NCI-H1417 treated with DMSO at 0.1 percent for 48 hours (cell line): Measurements from ENCODE around the gene GPX1.
"Not testable (repeated sequence)": the region's sequence is repeated elsewhere in the genome, so short reads cannot be mapped to it uniquely, and the experiment has no call there.

Source experiments
- DNase-seq: peaks from one replicate; lab custom pipeline; 2025; lab: John Stamatoyannopoulos, UW

GPX1 gene

GRCh38 chr3:49358217-49358883 is at the start of gene GPX1:
Gene GPX1 (minus strand): TSS chr3:49358353. CDS start chr3:49358278, 75 bp downstream.
- peak; percentile 52 for DNase-seq

GRCh38 chr3:49406571-49407565 is 48.7 kb upstream of the GPX1 start:
- no peak for DNase-seq

- not testable (repeated sequence) for DNase-seq
Measured at GRCh38 chr3:49405570-49405969, 47.4 kb upstream of the GPX1 start.

DNA sequence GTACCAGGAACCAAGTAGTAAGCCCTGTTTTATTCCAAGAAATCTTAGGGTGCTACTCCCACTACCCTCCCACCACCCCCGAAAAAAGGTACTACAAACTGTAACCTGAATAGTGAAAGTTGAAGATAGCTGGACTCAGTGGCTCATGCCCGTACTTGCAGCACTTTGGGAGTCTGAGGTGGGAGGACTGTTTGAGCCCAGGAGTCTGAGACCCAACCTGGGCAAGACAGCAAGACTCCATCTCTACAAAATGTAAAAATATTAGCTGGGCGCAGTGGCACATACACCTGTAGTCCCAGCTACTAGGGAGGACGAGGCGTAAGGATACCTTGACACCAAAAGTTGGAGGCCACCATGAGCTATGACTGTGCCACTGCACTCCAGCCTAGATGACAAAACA is 45.7 kb upstream of the GPX1 start:
- no peak for DNase-seq

DNA sequence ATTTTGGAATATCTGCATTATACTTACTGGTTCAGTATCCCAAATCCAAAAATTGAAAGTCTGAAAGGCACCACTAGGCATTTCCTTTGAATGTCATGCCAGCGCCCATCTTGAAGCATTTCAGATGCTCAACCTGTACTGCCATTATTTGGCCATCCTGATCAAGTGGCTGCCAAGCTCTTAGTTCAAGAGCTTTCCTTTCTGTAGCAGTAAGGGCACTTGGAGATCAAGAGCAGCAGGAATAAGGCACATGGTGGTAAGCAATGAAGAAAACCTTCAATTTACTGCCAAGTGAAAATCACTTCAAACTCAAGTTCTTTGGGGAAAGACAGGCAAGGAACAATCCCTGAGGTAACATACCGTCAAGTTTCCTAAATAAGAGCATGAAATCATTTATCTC is 43.6 kb upstream of the GPX1 start:
- no peak for DNase-seq

DNA sequence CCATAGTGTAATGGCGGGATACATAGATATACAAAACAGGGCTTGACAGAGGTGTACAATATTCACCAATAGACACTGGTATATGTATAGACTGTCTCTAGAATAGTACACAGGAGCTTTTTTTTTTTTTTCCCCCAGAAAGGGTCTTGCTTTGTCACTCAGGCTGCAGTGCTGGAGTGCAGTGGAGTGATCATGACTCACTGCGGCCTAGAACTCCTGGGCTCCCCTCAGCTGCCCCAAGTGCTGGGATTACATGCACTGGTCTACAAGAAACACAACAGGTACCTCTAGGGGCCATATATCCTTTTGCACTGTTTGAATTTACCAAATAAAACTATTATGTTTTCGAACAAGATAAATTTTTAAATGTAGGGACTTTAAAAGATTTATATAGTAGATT is 41.3 kb upstream of the GPX1 start:
- DNase-seq, result no peak

DNA sequence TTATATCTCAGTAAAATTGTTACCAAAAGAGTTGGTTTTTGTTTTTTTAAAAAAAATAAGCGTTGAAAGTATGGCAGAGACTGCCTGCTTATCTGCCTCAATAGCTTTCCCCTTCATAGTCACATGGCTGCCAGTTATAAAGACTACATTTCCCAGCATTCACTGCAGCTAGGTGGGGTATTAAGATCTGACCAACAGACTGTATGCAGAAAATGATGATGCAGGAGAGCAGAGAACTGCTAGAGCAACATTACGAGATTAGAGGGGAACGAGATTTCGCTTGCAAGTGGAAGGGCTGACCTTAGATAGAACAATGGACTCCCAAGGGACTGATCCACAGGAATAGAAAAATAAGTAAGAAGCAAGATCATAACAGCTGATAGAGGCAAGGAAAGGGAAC is 39.3 kb upstream of the GPX1 start:
- DNase-seq, result no peak

GRCh38 chr3:49391310-49391709 is 33.2 kb upstream of the GPX1 start:
- not testable (repeated sequence) for DNase-seq

- no peak for DNase-seq
Measured at GRCh38 chr3:49389297-49389696, 31.1 kb upstream of the GPX1 start.

GRCh38 chr3:49388289-49388820 is 30.2 kb upstream of the GPX1 start:
- no peak for DNase-seq

- no peak for DNase-seq
Measured at GRCh38 chr3:49387721-49388120, 29.6 kb upstream of the GPX1 start.

DNA sequence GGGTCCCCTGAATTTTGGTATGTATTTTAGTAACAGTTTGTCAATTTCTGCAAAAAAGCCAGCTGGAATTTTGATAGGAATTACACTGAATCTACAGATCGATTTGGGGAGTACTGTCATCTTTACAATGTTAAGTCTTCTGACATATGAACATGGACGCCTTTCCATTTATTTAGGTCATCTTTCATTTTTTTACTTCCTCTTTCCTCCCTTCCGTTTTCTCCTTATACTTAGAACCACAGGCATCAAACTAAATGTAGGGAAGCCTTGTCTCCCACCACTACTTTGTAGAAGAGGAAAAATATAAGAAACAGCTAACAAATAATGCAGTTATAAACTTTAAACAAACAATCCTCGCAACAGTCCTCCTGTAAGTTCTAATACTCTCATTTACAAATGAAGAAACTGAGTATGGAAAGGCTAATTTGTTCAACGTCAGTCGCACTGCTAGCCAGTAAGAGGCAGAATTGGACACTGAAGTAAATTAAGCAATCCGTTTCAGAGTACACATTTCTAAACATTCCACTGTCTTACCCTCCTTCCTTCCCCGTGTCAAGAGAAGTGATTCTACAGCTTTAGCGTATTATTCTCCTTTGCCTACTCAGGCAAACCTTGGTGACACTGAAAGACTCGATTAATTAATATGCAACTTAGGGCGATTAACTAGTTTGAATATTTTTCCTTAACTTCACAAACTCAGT is 28.1 kb upstream of the GPX1 start:
- no peak for DNase-seq

- no peak for DNase-seq
Measured at GRCh38 chr3:49385617-49386016, 27.5 kb upstream of the GPX1 start.

DNA sequence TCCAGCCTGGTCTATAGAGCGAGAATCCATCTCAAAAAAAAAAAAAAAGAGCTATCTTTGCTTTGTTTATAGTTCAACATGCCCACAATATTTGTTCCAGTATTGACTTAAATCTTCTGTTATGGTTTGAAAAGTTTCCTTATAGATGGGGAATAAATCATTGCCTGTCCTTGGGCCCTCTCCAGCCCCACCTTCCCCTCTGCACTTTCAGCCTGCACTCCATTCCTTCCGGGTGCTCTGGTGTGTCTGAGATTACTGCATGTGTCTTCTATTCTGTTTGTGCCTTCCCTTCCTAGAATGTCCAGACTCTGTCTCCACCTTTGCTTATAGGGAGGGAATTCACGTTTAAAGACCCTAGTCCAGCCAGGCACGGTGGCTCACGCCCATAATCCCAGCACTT is 25.2 kb upstream of the GPX1 start:
- no peak for DNase-seq

DNA sequence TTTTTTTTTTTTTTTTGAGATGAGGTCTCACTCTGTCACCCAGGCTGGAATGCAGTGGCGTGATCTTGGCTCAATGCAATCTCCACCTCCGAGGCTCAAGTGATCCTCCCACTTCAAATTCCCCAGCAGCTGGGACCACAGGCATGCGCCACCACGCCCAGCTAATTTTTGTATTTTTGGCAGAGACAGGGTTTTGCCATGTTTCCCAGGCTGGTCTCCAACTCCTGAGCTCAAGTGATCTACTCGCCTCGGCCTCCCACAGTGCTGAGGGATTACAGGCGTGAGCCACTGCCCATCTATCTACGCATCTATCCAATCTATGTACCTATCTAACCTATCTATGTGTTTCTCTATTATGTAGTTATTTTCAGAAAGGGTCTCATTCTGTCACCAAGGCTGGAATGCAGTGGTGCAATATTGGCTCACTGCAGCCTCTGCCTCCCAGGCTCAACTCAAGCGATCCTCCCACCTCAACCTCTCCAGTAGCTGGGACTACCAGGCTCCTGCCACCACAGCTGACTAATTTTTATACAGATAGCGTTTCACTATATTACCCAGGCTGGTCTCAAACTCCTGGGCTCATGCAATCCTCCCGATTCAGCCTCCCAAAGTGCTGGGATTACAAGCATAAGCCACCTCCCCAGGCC is 20.2 kb upstream of the GPX1 start:
- DNase-seq, result no peak

DNA sequence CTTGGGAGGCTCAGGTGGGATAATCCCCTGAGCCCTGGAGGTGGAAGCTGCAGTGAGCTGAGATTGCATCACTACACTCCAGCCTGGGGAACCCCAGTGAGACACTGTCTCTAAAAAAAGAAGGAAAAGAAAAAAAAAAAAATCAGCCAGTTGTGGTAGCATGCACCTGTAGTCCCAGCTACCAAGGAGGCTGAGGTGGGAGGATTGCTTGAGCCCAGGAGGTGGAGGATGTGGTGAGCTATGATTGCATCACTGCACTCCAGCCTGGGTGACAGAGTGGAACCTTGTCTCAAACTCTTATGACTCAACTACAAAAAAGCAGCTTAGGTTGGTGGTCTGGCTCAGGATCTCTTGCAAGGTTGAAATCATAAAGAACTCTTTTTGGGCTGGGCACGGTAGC is 19.3 kb upstream of the GPX1 start:
- no peak for DNase-seq

DNA sequence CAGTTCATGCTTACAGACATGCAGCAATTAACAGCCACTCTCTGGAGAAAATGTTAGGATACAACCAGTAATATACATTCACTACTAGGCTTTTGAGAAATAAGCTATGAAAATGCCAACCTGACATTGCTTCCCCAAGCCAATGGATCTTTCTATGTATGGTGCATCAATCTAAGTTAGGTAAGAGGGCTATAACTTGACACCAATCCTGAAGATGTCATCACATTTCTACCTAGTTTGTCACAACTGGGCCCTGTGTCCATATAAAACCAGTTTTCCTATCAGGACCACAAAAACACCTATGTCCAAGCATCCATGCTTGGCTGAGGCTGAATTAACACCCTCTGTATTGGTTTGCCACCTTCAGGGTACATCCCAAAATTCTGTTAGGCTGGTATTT is 13.8 kb upstream of the GPX1 start:
- no peak for DNase-seq

DNA sequence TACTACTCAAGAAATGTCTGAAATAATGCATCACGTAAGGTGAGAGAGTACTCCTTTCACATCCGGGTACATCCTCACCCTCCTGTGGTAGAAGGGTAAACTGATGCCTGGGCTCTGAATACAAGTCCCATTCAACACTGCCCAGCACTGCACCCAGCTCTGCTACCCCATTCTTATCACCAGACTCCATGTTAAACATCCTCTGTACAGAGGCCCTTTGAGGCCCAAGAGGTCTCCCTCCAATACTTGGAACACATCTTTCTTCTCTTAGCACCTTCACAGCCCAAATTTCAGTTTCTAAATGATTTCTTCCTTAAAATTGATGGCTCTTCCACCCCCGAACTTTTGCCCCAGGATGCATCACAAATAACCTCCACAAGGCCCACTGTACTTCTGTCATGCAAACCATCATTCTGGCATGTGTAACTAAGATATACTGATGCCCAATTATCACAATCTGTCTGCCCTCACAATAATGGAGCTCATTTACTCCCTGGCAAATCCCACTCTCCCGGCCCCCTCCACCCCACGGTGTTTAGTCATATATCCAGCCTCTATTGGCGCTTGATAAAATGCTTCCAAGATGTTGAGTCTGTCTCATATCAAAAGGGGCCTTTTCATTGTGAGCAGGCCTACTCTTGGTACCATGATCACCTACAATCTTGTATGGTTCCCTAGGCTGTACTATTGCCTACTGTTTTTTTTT is 12.6 kb upstream of the GPX1 start:
- DNase-seq, result no peak

- no peak for DNase-seq
Measured at GRCh38 chr3:49362561-49362960, 4.4 kb upstream of the GPX1 start.

DNA sequence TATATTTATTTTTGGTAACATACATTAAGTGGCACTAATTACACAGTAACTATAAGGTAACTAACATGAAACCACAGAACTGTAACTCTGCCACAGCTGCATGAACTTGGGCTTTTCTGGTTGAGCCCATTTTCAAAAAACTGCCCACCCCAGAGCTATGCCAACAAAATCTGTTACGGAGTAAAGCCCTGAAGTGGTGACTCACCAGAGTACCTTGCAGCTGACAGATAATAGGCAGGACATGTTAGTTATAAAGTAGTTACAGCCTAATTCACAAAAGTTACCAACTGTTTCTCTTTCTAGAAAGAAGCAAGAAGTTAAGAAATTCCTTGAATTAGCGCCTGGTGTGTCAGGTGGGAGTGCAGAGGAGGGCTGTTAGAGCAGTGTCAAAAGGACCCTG is 1.5 kb upstream of the GPX1 start:
- no peak for DNase-seq

- DNase-seq, result no peak
Measured at GRCh38 chr3:49358884-49359225, 702 bp upstream of the GPX1 start.
